HepG2 (cell line): ENCODE data around the gene DYNC1LI2. TPM values are rescaled to one million over a fixed set of nuclear protein-coding genes. Genes with fewer than 3 reads are reported as not detected.

Experiments used
- AHR ChIP-seq: IDR thresholded peaks from 2 replicates; pipeline ENCODE4 v1.6.1; 2018; ENCODE audit warnings: missing genetic modification reagents, missing compliant biosample characterization
- EED ChIP-seq: sonication (generic); formaldehyde crosslinking; IDR thresholded peaks from 2 replicates; pipeline ENCODE4 v1.5.0; 2020; ENCODE audit warnings: mild to moderate bottlenecking, missing genetic modification reagents
- HCFC1 ChIP-seq: fragments of 150-350 bp; IDR thresholded peaks from 2 replicates; pipeline ENCODE4 v1.6.1; 2014; ENCODE audit warnings: low read depth, low read length
- KLF9 ChIP-seq: IDR thresholded peaks from 2 replicates; pipeline ENCODE4 v1.6.1; 2016; ENCODE audit warnings: low read depth
- MTA1 ChIP-seq: sonication (generic); formaldehyde crosslinking; IDR thresholded peaks from 2 replicates; pipeline ENCODE4 v1.4.0; 2020; ENCODE audit warnings: missing genetic modification reagents, mild to moderate bottlenecking, borderline replicate concordance
- NCOR1 ChIP-seq: fragments of 200-600 bp; sonication (generic); IDR thresholded peaks from 2 replicates; pipeline ENCODE4 v1.7.0; 2017; ENCODE audit warnings: antibody characterized with exemption, low read length, borderline replicate concordance
- PAX8 ChIP-seq: sonication (generic); formaldehyde crosslinking; IDR thresholded peaks from 2 replicates; pipeline ENCODE4 v1.8.0; 2022; ENCODE audit warnings: mild to moderate bottlenecking, missing genetic modification reagents, borderline replicate concordance
- U2AF1 ChIP-seq: fragments of 200-400 bp; formaldehyde crosslinking; optimal IDR thresholded peaks from 2 replicates; pipeline ENCODE3; 2017; ENCODE audit warnings: mild to moderate bottlenecking, low read depth, low read length
- ZBTB38 ChIP-seq: sonication (generic); formaldehyde crosslinking; IDR thresholded peaks from 2 replicates; pipeline ENCODE4 v1.5.1; 2020; ENCODE audit warnings: mild to moderate bottlenecking, missing genetic modification reagents
- ZC3H13 ChIP-seq: sonication (generic); formaldehyde crosslinking; IDR thresholded peaks from 2 replicates; pipeline ENCODE4 v1.8.1; 2023; ENCODE audit warnings: mild to moderate bottlenecking, missing genetic modification reagents, moderate library complexity
- ZFYVE20 ChIP-seq: sonication (generic); formaldehyde crosslinking; IDR thresholded peaks from 2 replicates; pipeline ENCODE4 v1.8.0; 2023; ENCODE audit warnings: low read depth, mild to moderate bottlenecking, moderate library complexity, missing genetic modification reagents, borderline replicate concordance
- ZNF225 ChIP-seq: sonication (generic); formaldehyde crosslinking; IDR thresholded peaks from 2 replicates; pipeline ENCODE4 v1.4.0; 2020; ENCODE audit warnings: mild to moderate bottlenecking, missing genetic modification reagents
- ZNF383 ChIP-seq: sonication (generic); formaldehyde crosslinking; IDR thresholded peaks from 2 replicates; pipeline ENCODE4 v1.4.0; 2020; ENCODE audit warnings: missing genetic modification reagents, mild to moderate bottlenecking, borderline replicate concordance
- ZNF569 ChIP-seq: sonication (generic); formaldehyde crosslinking; IDR thresholded peaks from 2 replicates; pipeline ENCODE4 v1.5.0; 2020; ENCODE audit warnings: mild to moderate bottlenecking, missing genetic modification reagents, moderate library complexity, borderline replicate concordance
- ZNF598 ChIP-seq: sonication (generic); formaldehyde crosslinking; IDR thresholded peaks from 2 replicates; pipeline ENCODE4 v1.5.1; 2020; ENCODE audit warnings: mild to moderate bottlenecking, missing genetic modification reagents, borderline replicate concordance
- ZNF781 ChIP-seq: sonication (generic); formaldehyde crosslinking; IDR thresholded peaks from 2 replicates; pipeline ENCODE4 v1.5.1; 2020; ENCODE audit warnings: borderline replicate concordance, mild to moderate bottlenecking, missing genetic modification reagents; ENCODE audit errors: not compliant biosample characterization
- polyA plus RNA-seq, 8 experiments: library from polyadenylated mRNA; depleted of rRNA in 3 of 8; stranded (reverse) in 7 of 8; unstranded in 1 of 8; fragments of >200 nt; fragmentation: Illumina TruSeq in 4 of 8; extraction: Trizol in 4 of 8; gene quantifications; 2 replicates each; pipeline versions ENCODE4 v1.2.1 to v1.2.3, GENCODE V29; 2011 to 2016; ENCODE audit warnings: low read depth in 4 of 8, missing spikeins in 1 of 8, mixed read lengths in 1 of 8; ENCODE audit not compliant: insufficient read depth in 1 of 8
- total RNA-seq, 5 experiments: library from RNA; depleted of rRNA; stranded (reverse); fragments of >200 nt; fragmentation: Illumina TruSeq; extraction: Trizol; gene quantifications; 2 replicates each; pipeline ENCODE4 v1.2.3, GENCODE V29; 2016; ENCODE audit warnings: low read depth in 1 of 5
- TF ChIP-seq, protein P1 (sequence below): sonication (generic); formaldehyde crosslinking; IDR thresholded peaks from 2 replicates; pipeline ENCODE4 v1.5.1; 2020; ENCODE audit warnings: mild to moderate bottlenecking, missing genetic modification reagents, borderline replicate concordance
- TF ChIP-seq, protein P2 (sequence below): sonication (generic); formaldehyde crosslinking; IDR thresholded peaks from 2 replicates; pipeline ENCODE4 v1.4.0; 2020; ENCODE audit warnings: mild to moderate bottlenecking, missing genetic modification reagents
- TF ChIP-seq, protein P3 (sequence below): sonication (generic); formaldehyde crosslinking; IDR thresholded peaks from 2 replicates; pipeline ENCODE4 v1.5.0; 2020; ENCODE audit warnings: mild to moderate bottlenecking, missing genetic modification reagents, borderline replicate concordance
- TF ChIP-seq, protein P4 (sequence below): sonication (generic); formaldehyde crosslinking; IDR thresholded peaks from 2 replicates; pipeline ENCODE4 v1.8.1; 2023; ENCODE audit warnings: mild to moderate bottlenecking, missing genetic modification reagents
- TF ChIP-seq, protein P5 (sequence below): sonication (generic); formaldehyde crosslinking; IDR thresholded peaks from 2 replicates; pipeline ENCODE4 v1.5.0; 2020; ENCODE audit warnings: missing genetic modification reagents, mild to moderate bottlenecking, borderline replicate concordance
- TF ChIP-seq, protein P6 (sequence below): IDR thresholded peaks from 2 replicates; pipeline ENCODE4 v1.6.1; 2012; ENCODE audit warnings: low read depth, low read length, improper control_type of control experiment

The DYNC1LI2 gene
- total and polyA plus RNA-seq, 2 of the 13 experiments (the other 11 are each of a cell fraction or from before 2014, with no cell fraction given): 65.5 to 135 TPM

DNA sequence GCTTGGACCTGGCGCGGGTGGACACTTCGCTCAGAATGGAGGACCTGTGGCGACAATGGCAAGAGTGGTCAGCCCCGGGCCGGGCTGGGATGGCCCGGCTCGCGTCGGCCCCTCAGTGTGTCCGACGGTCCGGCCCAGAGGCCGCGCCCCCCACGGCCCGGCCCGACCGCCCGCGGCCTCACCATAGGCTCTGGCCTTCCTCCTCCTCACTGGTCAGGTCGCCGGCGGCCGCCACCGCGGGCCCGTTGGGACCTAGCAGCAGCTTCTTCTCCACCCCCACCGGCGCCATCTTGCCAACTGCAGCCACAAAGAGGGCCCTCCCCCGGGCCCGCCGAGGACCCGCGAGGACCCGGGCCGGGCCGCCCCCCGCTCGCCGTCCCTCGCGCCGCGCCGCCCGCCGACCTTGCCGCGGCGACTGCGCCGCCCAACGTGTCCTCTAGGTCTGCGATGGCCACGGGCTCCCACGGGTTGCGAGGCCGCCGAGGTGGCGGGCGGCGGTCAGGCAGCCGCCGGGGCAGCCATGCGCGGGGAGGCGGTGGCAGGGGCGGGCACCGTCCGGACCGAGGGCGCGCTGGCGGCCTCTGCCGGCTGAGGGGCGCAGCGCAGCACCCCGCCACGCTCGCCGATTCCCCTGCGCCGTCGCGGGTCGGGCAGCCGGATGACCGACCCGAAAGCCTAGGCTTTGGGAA is at the start of gene DYNC1LI2 (continued):
- TF ChIP-seq, protein P1, sequence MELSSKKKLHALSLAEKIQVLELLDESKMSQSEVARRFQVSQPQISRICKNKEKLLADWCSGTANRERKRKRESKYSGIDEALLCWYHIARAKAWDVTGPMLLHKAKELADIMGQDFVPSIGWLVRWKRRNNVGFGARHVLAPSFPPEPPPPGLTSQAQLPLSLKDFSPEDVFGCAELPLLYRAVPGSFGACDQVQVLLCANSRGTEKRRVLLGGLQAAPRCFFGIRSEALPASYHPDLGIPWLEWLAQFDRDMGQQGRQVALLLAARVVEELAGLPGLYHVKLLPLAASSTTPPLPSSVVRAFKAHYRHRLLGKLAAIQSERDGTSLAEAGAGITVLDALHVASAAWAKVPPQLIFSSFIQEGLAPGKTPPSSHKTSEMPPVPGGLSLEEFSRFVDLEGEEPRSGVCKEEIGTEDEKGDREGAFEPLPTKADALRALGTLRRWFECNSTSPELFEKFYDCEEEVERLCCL (CRISPR knock-in tag): no peak
- TF ChIP-seq, protein P2, sequence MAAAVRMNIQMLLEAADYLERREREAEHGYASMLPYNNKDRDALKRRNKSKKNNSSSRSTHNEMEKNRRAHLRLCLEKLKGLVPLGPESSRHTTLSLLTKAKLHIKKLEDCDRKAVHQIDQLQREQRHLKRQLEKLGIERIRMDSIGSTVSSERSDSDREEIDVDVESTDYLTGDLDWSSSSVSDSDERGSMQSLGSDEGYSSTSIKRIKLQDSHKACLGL: 0 out of 2 replicates have a peak, but pooled peaks have one; percentile 51
- TF ChIP-seq EED (CRISPR knock-in tag): peak; percentile 58; the same call in 1 of the 2 replicates
- no peak for TF ChIP-seq ZNF598 (CRISPR knock-in tag)
- TF ChIP-seq, protein P3, sequence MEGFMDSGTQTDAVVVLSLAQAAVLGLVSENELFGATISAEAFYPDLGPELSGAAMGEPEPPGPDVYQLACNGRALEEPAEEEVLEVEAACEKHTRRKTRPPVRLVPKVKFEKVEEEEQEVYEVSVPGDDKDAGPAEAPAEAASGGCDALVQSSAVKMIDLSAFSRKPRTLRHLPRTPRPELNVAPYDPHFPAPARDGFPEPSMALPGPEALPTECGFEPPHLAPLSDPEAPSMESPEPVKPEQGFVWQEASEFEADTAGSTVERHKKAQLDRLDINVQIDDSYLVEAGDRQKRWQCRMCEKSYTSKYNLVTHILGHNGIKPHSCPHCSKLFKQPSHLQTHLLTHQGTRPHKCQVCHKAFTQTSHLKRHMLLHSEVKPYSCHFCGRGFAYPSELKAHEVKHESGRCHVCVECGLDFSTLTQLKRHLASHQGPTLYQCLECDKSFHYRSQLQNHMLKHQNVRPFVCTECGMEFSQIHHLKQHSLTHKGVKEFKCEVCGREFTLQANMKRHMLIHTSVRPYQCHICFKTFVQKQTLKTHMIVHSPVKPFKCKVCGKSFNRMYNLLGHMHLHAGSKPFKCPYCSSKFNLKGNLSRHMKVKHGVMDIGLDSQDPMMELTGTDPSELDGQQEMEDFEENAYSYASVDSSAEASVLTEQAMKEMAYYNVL (CRISPR knock-in tag): peak; percentile 13; the same call in 1 of the 2 replicates
- no peak for TF ChIP-seq NCOR1
- no peak for TF ChIP-seq U2AF1
- peak; percentile 67; the same call in 1 of the 2 replicates for TF ChIP-seq PAX8
- TF ChIP-seq KLF9: peak; percentile 25; the same call in 1 of the 2 replicates
- no peak for TF ChIP-seq ZNF383 (CRISPR knock-in tag)
- TF ChIP-seq HCFC1: 0 out of 2 replicates have a peak, but pooled peaks have one; percentile 7
- no peak for TF ChIP-seq ZNF781 (CRISPR knock-in tag)
- TF ChIP-seq, protein P4, sequence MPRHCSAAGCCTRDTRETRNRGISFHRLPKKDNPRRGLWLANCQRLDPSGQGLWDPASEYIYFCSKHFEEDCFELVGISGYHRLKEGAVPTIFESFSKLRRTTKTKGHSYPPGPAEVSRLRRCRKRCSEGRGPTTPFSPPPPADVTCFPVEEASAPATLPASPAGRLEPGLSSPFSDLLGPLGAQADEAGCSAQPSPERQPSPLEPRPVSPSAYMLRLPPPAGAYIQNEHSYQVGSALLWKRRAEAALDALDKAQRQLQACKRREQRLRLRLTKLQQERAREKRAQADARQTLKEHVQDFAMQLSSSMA (CRISPR knock-in tag): no peak
- no peak; the same call in 1 of the 2 replicates for TF ChIP-seq ZNF569 (CRISPR knock-in tag)
- no peak for TF ChIP-seq MTA1 (CRISPR knock-in tag)
- TF ChIP-seq ZBTB38 (CRISPR knock-in tag): peak; percentile 75
- TF ChIP-seq AHR (CRISPR knock-in tag): 0 out of 2 replicates have a peak, but pooled peaks have one; percentile 14
- TF ChIP-seq, protein P5, sequence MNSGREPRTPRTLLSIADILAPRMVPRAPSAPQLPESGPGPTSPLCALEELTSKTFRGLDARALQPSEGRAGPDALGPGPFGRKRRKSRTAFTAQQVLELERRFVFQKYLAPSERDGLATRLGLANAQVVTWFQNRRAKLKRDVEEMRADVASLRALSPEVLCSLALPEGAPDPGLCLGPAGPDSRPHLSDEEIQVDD (CRISPR knock-in tag): no peak
- TF ChIP-seq ZFYVE20 (CRISPR knock-in tag): no peak
- TF ChIP-seq, protein P6, sequence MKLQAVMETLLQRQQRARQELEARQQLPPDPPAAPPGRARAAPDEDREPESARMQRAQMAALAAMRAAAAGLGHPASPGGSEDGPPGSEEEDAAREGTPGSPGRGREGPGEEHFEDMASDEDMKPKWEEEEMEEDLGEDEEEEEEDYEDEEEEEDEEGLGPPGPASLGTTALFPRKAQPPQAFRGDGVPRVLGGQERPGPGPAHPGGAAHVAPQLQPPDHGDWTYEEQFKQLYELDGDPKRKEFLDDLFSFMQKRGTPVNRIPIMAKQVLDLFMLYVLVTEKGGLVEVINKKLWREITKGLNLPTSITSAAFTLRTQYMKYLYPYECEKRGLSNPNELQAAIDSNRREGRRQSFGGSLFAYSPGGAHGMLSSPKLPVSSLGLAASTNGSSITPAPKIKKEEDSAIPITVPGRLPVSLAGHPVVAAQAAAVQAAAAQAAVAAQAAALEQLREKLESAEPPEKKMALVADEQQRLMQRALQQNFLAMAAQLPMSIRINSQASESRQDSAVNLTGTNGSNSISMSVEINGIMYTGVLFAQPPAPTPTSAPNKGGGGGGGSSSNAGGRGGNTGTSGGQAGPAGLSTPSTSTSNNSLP: 0 out of 2 replicates have a peak, but pooled peaks have one; percentile 15
- TF ChIP-seq ZNF225 (CRISPR knock-in tag): no peak
- no peak for TF ChIP-seq ZC3H13
